ENCODE data around the gene ETHE1.

DNA sequence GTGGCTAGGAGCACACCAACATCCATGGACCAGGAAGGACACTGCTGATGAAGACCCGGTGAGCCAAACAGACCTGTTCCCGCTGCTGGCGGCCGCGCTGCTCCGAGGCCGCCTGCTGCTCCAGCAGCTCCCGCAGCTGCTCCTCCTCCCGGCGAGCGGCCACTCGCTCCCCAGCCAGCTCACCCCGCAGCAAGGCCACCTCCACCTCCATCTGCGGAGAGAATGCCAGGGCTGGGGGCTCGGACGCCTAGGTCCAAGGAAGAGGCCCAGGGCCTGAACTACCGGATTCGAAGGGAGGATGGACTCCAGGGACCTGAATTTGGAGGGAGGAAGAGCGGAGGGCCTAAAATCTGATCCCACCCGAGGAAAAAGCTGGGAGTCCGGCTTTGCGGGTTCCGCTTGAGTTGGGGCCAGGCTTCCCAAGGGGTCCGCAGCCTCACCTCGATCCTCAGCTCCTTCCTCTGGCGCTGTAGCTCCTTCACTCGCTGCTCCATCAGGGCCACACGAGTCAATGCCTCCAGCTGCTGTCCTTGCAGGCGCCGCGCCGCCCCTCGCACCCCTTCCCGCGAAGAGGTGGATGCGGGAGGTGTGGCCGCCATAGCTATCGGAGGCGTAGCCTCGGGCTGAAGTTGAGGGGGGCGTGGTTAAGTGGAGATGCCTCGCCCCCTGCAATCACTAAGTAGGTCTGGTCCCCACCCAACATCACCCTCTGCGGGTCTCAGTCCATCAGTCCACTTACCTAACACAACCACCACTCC lies 25.2 kb downstream of the ETHE1 start:
- TF ChIP-seq, protein P1, sequence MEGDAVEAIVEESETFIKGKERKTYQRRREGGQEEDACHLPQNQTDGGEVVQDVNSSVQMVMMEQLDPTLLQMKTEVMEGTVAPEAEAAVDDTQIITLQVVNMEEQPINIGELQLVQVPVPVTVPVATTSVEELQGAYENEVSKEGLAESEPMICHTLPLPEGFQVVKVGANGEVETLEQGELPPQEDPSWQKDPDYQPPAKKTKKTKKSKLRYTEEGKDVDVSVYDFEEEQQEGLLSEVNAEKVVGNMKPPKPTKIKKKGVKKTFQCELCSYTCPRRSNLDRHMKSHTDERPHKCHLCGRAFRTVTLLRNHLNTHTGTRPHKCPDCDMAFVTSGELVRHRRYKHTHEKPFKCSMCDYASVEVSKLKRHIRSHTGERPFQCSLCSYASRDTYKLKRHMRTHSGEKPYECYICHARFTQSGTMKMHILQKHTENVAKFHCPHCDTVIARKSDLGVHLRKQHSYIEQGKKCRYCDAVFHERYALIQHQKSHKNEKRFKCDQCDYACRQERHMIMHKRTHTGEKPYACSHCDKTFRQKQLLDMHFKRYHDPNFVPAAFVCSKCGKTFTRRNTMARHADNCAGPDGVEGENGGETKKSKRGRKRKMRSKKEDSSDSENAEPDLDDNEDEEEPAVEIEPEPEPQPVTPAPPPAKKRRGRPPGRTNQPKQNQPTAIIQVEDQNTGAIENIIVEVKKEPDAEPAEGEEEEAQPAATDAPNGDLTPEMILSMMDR (IDR thresholded peaks at IDR 0.05) = no peak
- no peak for TF ChIP-seq POLR2A (IDR thresholded peaks at IDR 0.05)
